Panc1 (cell line): ENCODE results near the gene MEGF11. TPM values are rescaled to one million over a fixed set of nuclear protein-coding genes. Genes with fewer than 3 reads are reported as not detected.

Experiments
- ATAC-seq: fragments of 200-7000 bp; cut with Tn5 transposase; 2 replicates; pipeline ENCODE4 v1.9.1; 2020; ENCODE audit warnings: mild to moderate bottlenecking, moderate library complexity
- BruUV-seq: library from RNA; stranded (reverse); fragments of 400-500 nt; replicated peaks from 2 replicates; lab custom pipeline; 2021; lab: Mats Ljungman, UMichigan
- CTCF ChIA-PET: fragments of 300-600 bp; sonication (Branson Sonifier 250); formaldehyde crosslinking; loops from one replicate; lab custom pipeline; 2022; ENCODE audit warnings: antibody characterized with exemption; lab: Charles Lee
- POLR2A ChIA-PET: fragments of 300-600 bp; sonication (Branson Sonifier 250); formaldehyde crosslinking; loops from one replicate; lab custom pipeline; 2022; ENCODE audit warnings: antibody characterized with exemption; lab: Charles Lee
- DNase-seq: peaks from one replicate; pipeline ENCODE4 v3.0.0-alpha.2; 2010; ENCODE audit warnings: low read depth, low spot score
- H3K27ac ChIP-seq: 2 replicates; pipeline ENCODE4 v1.5.1; 2011; ENCODE audit warnings: mild to moderate bottlenecking, low read length, inconsistent platforms
- H3K27me3 ChIP-seq: fragments of 200-500 bp; sonication (Bioruptor generic); 2 replicates; pipeline ENCODE4 v1.6.0; 2014; ENCODE audit warnings: low read length, inconsistent platforms; ENCODE audit not compliant: control insufficient read depth, insufficient read depth
- H3K36me3 ChIP-seq: fragments of 200-500 bp; sonication (Bioruptor generic); 2 replicates; pipeline ENCODE4 v1.5.1; 2014; ENCODE audit warnings: inconsistent platforms, mild to moderate bottlenecking, low read length, moderate library complexity; ENCODE audit not compliant: control insufficient read depth, insufficient read depth
- H3K4me1 ChIP-seq: 2 replicates; pipeline ENCODE4 v1.5.1; 2011; ENCODE audit warnings: inconsistent platforms, mild to moderate bottlenecking, low read length, moderate library complexity; ENCODE audit not compliant: control insufficient read depth, insufficient read depth
- H3K4me3 ChIP-seq, 2 experiments: 2 replicates each; pipeline ENCODE4 v1.5.1; 2011 to 2012; ENCODE audit warnings: low read depth in 2 of 2, low read length in 2 of 2, mild to moderate bottlenecking in 2 of 2, inconsistent platforms in 1 of 2, moderate library complexity in 1 of 2
- H3K9me3 ChIP-seq: fragments of 200-500 bp; sonication (Bioruptor generic); 2 replicates; pipeline ENCODE4 v1.5.1; 2014; ENCODE audit warnings: low read depth, mild to moderate bottlenecking, inconsistent platforms, low read length, moderate library complexity; ENCODE audit not compliant: control insufficient read depth, insufficient read depth
- CTCF ChIP-seq: fragments of 450-650 bp; IDR thresholded peaks from 2 replicates; pipeline ENCODE4 v1.5.1; 2017; ENCODE audit warnings: mild to moderate bottlenecking
- POLR2AphosphoS5 ChIP-seq: IDR thresholded peaks from 2 replicates; pipeline ENCODE4 v1.6.1; 2012; ENCODE audit warnings: mild to moderate bottlenecking, low read depth, low read length, moderate library complexity
- REST ChIP-seq, 2 experiments: IDR thresholded peaks; 2 replicates each; pipeline ENCODE4 v1.6.1; 2011 to 2012; ENCODE audit warnings: low read depth in 2 of 2, control low read depth in 1 of 2, low read length in 1 of 2, mild to moderate bottlenecking in 1 of 2, moderate library complexity in 1 of 2; ENCODE audit not compliant: insufficient read depth in 1 of 2
- SIN3A ChIP-seq: IDR thresholded peaks from 2 replicates; pipeline ENCODE4 v1.6.1; 2012; ENCODE audit warnings: low read depth, mild to moderate bottlenecking, low read length, moderate library complexity, borderline replicate concordance; ENCODE audit not compliant: insufficient read depth
- TCF7L2 ChIP-seq: IDR thresholded peaks from 2 replicates; pipeline ENCODE4 v1.6.1; 2011; ENCODE audit warnings: mild to moderate bottlenecking, low read depth, low read length, inconsistent platforms
- in situ Hi-C: cut with HindIII; loops from 2 replicates; pipeline ENCODE4 v1.10.0; 2016; ENCODE audit warnings: low sequenced_read_pairs, low pct_unique_long_range_greater_than_20kb
- intact Hi-C: fragments of 100-400 bp; cut with micrococcal nuclease; formaldehyde crosslinking; loops from one replicate; pipeline ENCODE4 v1.10.0; 2022; ENCODE audit not compliant: unreplicated experiment
- total RNA-seq: library from RNA; stranded (reverse); gene quantifications from one replicate; pipeline ENCODE4 v1.2.1, GENCODE V29; 2021; ENCODE audit not compliant: unreplicated experiment

The MEGF11 gene
- total RNA-seq, 1 experiment from 2014 or later = 0.95 TPM

GRCh38 chr15:66100761-66101160 lies 152.8 kb downstream of the MEGF11 start:
- POLR2A ChIA-PET = no interaction called here
- Histone ChIP-seq H3K36me3 (no peaks in the 10 kb centered on the region), H3K9me3 (no peaks in the 10 kb centered on the region), H3K4me3 (no peak overlapping the region), H3K27ac (no peak overlapping the region), H3K4me1 (no peaks in the 10 kb centered on the region), H3K27me3 (no peaks in the 10 kb centered on the region; the same call in none of the 2 replicates)
- TF ChIP-seq REST (IDR thresholded peaks at IDR 0.05; ENCODE audit: insufficient read depth in 1 of 2, low read depth in 2 of 2, low read length in 1 of 2) = no peak
- no peak for TF ChIP-seq TCF7L2
- TF ChIP-seq POLR2AphosphoS5 = no peak
- TF ChIP-seq SIN3A = no peak
- no peak for TF ChIP-seq CTCF
- CTCF ChIA-PET = no interaction called here
- no TSS peak for BruUV-seq
- in situ Hi-C loops (no loop called here), intact Hi-C loops (no loop called here)
- DNase-seq (no peak), ATAC-seq (no peak)

GRCh38 chr15:66099950-66100671 lies 153.4 kb downstream of the MEGF11 start:
- intact Hi-C loops (no loop called here), in situ Hi-C loops (no loop called here)
- peaks cover 2% of the 10 kb centered on the region for H3K27me3 ChIP-seq
- no peak for DNase-seq
- H3K4me3 ChIP-seq = no peak overlapping the region
- no peaks in the 10 kb centered on the region for H3K36me3 ChIP-seq
- TF ChIP-seq SIN3A (no peak), POLR2AphosphoS5 (no peak), TCF7L2 (no peak), REST (IDR thresholded peaks at IDR 0.05; ENCODE audit: insufficient read depth in 1 of 2, low read depth in 2 of 2, low read length in 1 of 2) (no peak), CTCF (no peak)
- no peaks in the 10 kb centered on the region for H3K9me3 ChIP-seq
- ChIA-PET POLR2A (no interaction called here), CTCF (no interaction called here)
- no TSS peak for BruUV-seq
- no peak overlapping the region for H3K27ac ChIP-seq
- 0 out of 2 replicates have a peak, but pooled peaks have one; percentile 17 for ATAC-seq
- H3K4me1 ChIP-seq = no peaks in the 10 kb centered on the region
